Measurements from ENCODE around the gene PRSS21.

- TF ChIP-seq CTCF (IDR thresholded peaks at IDR 0.05) (no peak), POLR2A (IDR thresholded peaks at IDR 0.05) (no peak)
These were observed 39.0 kb upstream of the PRSS21 start for GRCh38 chr16:2777903-2778629.
